Spleen (tissue), 11 donors: ENCODE measurements around the gene PDE4D. TPM values are rescaled to one million over a fixed set of nuclear protein-coding genes. Genes with fewer than 3 reads are reported as not detected.

ENCODE experiments used
- DNase-seq: peaks from one replicate; pipeline ENCODE4 v3.0.0-alpha.2; 2020
- H3K27ac ChIP-seq, 8 donors: fragments of 200-600 bp; sonication (generic) in 7 of 8; 1 replicate in 4 of 8; 2 replicates in 4 of 8; pipeline versions ENCODE4 v1.5.0 to v1.8.0; 2016 to 2021; ENCODE audit warnings: inconsistent platforms in 4 of 8, mild to moderate bottlenecking in 4 of 8, moderate library complexity in 1 of 8
- H3K27me3 ChIP-seq, 7 donors: fragments of 200-600 bp; sonication (generic) in 6 of 7; replicated peaks in 1 of 7; 1 replicate in 4 of 7; 2 replicates in 3 of 7; pipeline versions ENCODE4 v1.5.0 to v1.8.0; 2016 to 2021; ENCODE audit warnings: inconsistent platforms in 3 of 7, mild to moderate bottlenecking in 1 of 7
- H3K36me3 ChIP-seq, 6 donors: fragments of 200-600 bp; sonication (generic) in 5 of 6; 1 replicate in 4 of 6; 2 replicates in 2 of 6; pipeline versions ENCODE4 v1.5.0 to v1.8.0; 2016 to 2021; ENCODE audit warnings: inconsistent platforms in 2 of 6
- H3K4me1 ChIP-seq, 6 donors: fragments of 200-600 bp; sonication (generic) in 5 of 6; 1 replicate in 3 of 6; 2 replicates in 3 of 6; pipeline versions ENCODE4 v1.5.0 to v1.8.0; 2016 to 2021; ENCODE audit warnings: inconsistent platforms in 3 of 6
- H3K4me3 ChIP-seq, 8 donors: fragments of 200-600 bp; sonication (generic) in 7 of 8; 1 replicate in 4 of 8; 2 replicates in 4 of 8; pipeline versions ENCODE4 v1.5.0 to v1.8.0; 2016 to 2021; ENCODE audit warnings: inconsistent platforms in 4 of 8, mild to moderate bottlenecking in 4 of 8, moderate library complexity in 2 of 8
- H3K9me3 ChIP-seq, 8 donors: fragments of 200-600 bp; sonication (generic) in 7 of 8; 1 replicate in 4 of 8; 2 replicates in 4 of 8; pipeline versions ENCODE4 v1.5.0 to v1.8.0; 2016 to 2021; ENCODE audit warnings: inconsistent platforms in 4 of 8
- POLR2A ChIP-seq, 3 donors: fragments of 450-650 bp; IDR thresholded peaks; one replicate each; pipeline ENCODE4 v1.5.1; 2017; ENCODE audit warnings: antibody characterized with exemption in 3 of 3, mild to moderate bottlenecking in 1 of 3
- POLR2AphosphoS5 ChIP-seq, 3 donors: sonication (generic); formaldehyde crosslinking; IDR thresholded peaks; one replicate each; pipeline ENCODE4 v1.5.1; 2017; ENCODE audit warnings: antibody characterized with exemption in 3 of 3
- WGBS, 5 donors: extraction: QIAGEN DNeasy Blood & Tissue Kit in 3 of 5; methylation state at CpG; one replicate each; pipeline versions ENCODE4 v1.1.5 to v1.1.7; 2013 to 2018; 5-methylcytosine and 5-hydroxymethylcytosine counted together
- intact Hi-C: fragments of 100-400 bp; cut with DNase I; formaldehyde crosslinking; loops from one replicate; pipeline ENCODE4 v1.15.0; 2023; ENCODE audit warnings: low total_unique reads
- polyA plus RNA-seq, 3 donors: library from polyadenylated mRNA; stranded (reverse); fragments of 200-250 nt; gene quantifications; one replicate each; pipeline ENCODE4 v1.2.1, GENCODE V29; 2013
- total RNA-seq, 7 donors: library from RNA; depleted of rRNA in 3 of 7; stranded (reverse); fragments of >200 nt in 3 of 7; fragmentation: NEBNext Ultra II Directional in 4 of 7; extraction: Animal tissue kit (Norgen Biotek cat#: 25700) in 4 of 7; gene quantifications; one replicate each; pipeline versions ENCODE4 v1.1.0 to v1.2.1, GENCODE V29; 2016 to 2021
- TF ChIP-seq, protein P1 (sequence below), 11 experiments: fragments of 200-600 bp in 7 of 11; fragments of 450-650 bp in 4 of 11; sonication (generic) in 4 of 11; IDR thresholded peaks in 8 of 11; conservative IDR thresholded peaks in 3 of 11; 1 replicate in 7 of 11; 2 replicates in 4 of 11; pipeline versions ENCODE4 v1.4.0 to v1.8.0; 2016 to 2021; ENCODE audit warnings: antibody characterized with exemption in 11 of 11, inconsistent platforms in 4 of 11, mild to moderate bottlenecking in 1 of 11
- donor health status: healthy with polysubstance abuse.
- donor health status: DM: no; HTN: no; CAD: no; lungs with moderate emphysema.
- donor health status: DM: no; HTN: no; CAD: no.
- donor health status: Bipolar disorder and iron deficiency.
- donor health status: healthy.
- donor health status: DM: no; HTN: no; CAD: no.
- donor health status: DM: yes; HTN: yes; CAD: no.

PDE4D gene
- total and polyA plus RNA-seq, 10 donors: 0.88 to 51.8 (median 18.2) TPM

DNA sequence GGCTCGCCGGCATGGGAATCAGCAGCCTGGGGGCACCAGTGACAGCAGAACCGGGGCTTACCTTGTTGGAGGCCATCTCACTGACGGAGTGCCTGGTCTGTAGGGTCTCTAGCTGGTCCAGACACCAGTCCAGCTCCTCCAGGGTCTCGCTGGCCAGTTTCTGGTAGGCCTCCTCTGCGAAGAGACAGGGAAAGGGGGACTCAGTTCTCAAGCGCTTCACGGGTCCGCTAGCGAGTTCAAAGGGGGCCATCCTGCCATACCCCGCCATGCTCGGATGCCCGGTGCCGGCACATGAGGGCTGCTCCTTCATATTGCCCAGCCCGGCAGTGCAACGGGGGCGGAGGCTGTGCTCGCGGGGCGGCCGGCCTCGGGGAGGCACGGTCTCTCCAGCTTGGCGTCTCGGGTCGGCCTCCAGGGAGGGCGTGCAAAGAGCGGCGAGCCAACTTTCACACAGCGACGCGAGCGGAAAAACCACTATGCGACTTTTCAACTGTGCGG, 854.7 kb downstream of the PDE4D start:
- Histone ChIP-seq H3K4me3 (peak overlapping the region; percentile 48 to 85 (median 66)), H3K4me1 (peaks cover 9 to 90% (median 44%) of the 10 kb centered on the region in 6 donors), H3K9me3 (no peaks in the 10 kb centered on the region), H3K36me3 (no peaks in the 10 kb centered on the region), H3K27ac (peak overlapping the region; percentile 69 to 93 (median 87)), H3K27me3 (peaks cover 0 to 34% (median 19%) of the 10 kb centered on the region in 7 donors)
- intact Hi-C loops: no loop called here
- no peak for DNase-seq
- WGBS, 5 donors: 0 to 2% (median 1%) methylated on average over 7 to 35 of the region's 35 CpGs
- TF ChIP-seq POLR2AphosphoS5 (IDR thresholded peaks at IDR 0.05) (no peak), POLR2A (IDR thresholded peaks at IDR 0.05) (no peak)
- TF ChIP-seq, protein P1, sequence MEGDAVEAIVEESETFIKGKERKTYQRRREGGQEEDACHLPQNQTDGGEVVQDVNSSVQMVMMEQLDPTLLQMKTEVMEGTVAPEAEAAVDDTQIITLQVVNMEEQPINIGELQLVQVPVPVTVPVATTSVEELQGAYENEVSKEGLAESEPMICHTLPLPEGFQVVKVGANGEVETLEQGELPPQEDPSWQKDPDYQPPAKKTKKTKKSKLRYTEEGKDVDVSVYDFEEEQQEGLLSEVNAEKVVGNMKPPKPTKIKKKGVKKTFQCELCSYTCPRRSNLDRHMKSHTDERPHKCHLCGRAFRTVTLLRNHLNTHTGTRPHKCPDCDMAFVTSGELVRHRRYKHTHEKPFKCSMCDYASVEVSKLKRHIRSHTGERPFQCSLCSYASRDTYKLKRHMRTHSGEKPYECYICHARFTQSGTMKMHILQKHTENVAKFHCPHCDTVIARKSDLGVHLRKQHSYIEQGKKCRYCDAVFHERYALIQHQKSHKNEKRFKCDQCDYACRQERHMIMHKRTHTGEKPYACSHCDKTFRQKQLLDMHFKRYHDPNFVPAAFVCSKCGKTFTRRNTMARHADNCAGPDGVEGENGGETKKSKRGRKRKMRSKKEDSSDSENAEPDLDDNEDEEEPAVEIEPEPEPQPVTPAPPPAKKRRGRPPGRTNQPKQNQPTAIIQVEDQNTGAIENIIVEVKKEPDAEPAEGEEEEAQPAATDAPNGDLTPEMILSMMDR (IDR thresholded peaks at IDR 0.05 in 8 of 11, conservative IDR thresholded peaks at IDR 0.05 in 3 of 11): no peak

- DNase-seq: no peak
- Histone ChIP-seq H3K4me3 (peak overlapping the region; percentile 48 to 85 (median 66)), H3K4me1 (peaks cover 9 to 94% (median 44%) of the 10 kb centered on the region in 6 donors), H3K27ac (peak overlapping the region in 7 of 8 donors; percentile 79 to 93 (median 90)), H3K36me3 (no peaks in the 10 kb centered on the region), H3K27me3 (peaks cover 0 to 34% (median 19%) of the 10 kb centered on the region in 7 donors), H3K9me3 (no peaks in the 10 kb centered on the region)
- intact Hi-C loops: no loop called here
- TF ChIP-seq POLR2A (IDR thresholded peaks at IDR 0.05): no peak
- TF ChIP-seq, protein P1 (IDR thresholded peaks at IDR 0.05 in 8 of 11, conservative IDR thresholded peaks at IDR 0.05 in 3 of 11): peak in 1 of 11 experiments; percentile 11
- 20 to 30% (median 24%) methylated on average over 10 of the region's 10 CpGs for WGBS, 5 donors
Observed at GRCh38 chr5:59037941-59038797, 855.4 kb downstream of the PDE4D start.

- H3K27me3 ChIP-seq: peaks cover 0 to 34% (median 19%) of the 10 kb centered on the region in 7 donors
- WGBS, 5 donors: 43 to 72% (median 56%) methylated on average over 2 of the region's 2 CpGs
- peaks cover 9 to 90% (median 44%) of the 10 kb centered on the region in 6 donors for H3K4me1 ChIP-seq
Observed at GRCh38 chr5:59037453-59037852, 856.1 kb downstream of the PDE4D start.

More at GRCh38 chr5:59037453-59037852, 856.1 kb downstream of the PDE4D start:
- TF ChIP-seq POLR2AphosphoS5 (IDR thresholded peaks at IDR 0.05): no peak
- TF ChIP-seq, protein P1 (IDR thresholded peaks at IDR 0.05 in 8 of 11, conservative IDR thresholded peaks at IDR 0.05 in 3 of 11): no peak
- TF ChIP-seq POLR2A (IDR thresholded peaks at IDR 0.05): no peak
- H3K9me3 ChIP-seq: no peaks in the 10 kb centered on the region
- no peak for DNase-seq
- no peaks in the 10 kb centered on the region for H3K36me3 ChIP-seq
- peak overlapping the region in 7 of 8 donors; percentile 3 to 85 (median 66) for H3K4me3 ChIP-seq
- intact Hi-C loops: no loop called here
- peak overlapping the region in 4 of 8 donors; percentile 84 to 93 (median 91) for H3K27ac ChIP-seq
